ENCODE results near the gene ZNF467.

The ZNF467 gene

DNA sequence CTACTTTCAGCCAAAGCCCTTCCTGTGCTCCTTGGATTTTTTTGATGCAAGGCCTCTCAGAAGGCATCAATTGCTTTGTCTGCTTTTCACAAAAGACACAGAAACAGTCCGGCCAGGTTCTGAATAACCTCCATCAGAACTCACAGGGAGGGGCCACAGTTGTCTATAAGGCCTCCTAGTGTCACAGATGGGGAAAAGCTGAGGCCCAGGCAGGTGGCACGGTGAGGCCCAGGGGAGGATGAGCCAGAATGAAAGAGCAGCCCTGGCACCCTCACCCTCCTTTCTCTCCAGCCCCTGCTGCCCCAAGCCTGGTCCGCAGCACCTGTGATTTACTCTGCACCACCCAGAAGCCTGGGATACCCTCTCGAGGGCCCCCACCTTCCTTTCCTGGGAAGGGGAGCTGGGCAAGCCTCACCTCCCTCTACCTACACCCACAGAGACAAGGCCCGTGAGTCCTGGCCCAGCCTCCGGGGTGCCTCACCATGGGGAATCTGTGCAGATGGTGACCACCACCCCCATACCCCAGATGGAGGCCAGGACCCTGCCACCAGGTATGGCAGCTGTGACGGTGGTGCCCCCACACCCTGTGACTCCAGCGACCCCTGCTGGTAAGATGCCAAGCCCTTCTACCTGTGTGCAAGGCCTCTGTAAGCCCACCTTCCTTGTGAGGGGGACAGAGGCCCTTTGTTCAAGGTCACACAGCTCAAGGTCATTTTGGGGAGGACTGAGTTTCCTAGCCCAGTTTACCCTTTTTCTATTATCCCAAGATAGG is 26.2 kb upstream of the ZNF467 start:
- no peak for DNase-seq (ENCODE audit: extremely low read depth, low read depth)
- TF ChIP-seq, protein P1, sequence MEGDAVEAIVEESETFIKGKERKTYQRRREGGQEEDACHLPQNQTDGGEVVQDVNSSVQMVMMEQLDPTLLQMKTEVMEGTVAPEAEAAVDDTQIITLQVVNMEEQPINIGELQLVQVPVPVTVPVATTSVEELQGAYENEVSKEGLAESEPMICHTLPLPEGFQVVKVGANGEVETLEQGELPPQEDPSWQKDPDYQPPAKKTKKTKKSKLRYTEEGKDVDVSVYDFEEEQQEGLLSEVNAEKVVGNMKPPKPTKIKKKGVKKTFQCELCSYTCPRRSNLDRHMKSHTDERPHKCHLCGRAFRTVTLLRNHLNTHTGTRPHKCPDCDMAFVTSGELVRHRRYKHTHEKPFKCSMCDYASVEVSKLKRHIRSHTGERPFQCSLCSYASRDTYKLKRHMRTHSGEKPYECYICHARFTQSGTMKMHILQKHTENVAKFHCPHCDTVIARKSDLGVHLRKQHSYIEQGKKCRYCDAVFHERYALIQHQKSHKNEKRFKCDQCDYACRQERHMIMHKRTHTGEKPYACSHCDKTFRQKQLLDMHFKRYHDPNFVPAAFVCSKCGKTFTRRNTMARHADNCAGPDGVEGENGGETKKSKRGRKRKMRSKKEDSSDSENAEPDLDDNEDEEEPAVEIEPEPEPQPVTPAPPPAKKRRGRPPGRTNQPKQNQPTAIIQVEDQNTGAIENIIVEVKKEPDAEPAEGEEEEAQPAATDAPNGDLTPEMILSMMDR (IDR thresholded peaks at IDR 0.05; ENCODE audit: low read depth, low read length), result no peak; the same call in 1 of the 2 replicates

DNA sequence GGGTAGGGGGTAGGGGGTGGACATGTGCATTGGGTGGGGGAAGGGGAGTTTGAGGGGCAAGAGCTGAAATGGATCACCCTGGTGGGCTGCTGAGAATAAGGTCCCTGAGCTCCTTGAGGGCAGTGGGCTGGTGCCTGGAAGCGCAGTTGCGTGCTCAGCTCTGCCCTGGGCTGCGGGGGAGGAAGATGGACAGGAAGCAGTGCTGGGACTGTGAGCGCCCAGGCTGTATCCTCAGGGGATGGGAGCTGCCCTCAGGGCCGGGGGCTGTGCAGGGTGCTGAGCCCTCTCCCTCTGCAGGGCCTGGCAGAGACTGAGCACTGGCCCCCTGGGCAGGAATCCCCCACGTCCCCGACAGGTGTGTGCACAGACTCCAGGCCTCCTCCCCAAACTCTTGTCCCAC is 24.4 kb upstream of the ZNF467 start:
- TF ChIP-seq, protein P1 (IDR thresholded peaks at IDR 0.05; ENCODE audit: low read depth, low read length), result no peak

DNA sequence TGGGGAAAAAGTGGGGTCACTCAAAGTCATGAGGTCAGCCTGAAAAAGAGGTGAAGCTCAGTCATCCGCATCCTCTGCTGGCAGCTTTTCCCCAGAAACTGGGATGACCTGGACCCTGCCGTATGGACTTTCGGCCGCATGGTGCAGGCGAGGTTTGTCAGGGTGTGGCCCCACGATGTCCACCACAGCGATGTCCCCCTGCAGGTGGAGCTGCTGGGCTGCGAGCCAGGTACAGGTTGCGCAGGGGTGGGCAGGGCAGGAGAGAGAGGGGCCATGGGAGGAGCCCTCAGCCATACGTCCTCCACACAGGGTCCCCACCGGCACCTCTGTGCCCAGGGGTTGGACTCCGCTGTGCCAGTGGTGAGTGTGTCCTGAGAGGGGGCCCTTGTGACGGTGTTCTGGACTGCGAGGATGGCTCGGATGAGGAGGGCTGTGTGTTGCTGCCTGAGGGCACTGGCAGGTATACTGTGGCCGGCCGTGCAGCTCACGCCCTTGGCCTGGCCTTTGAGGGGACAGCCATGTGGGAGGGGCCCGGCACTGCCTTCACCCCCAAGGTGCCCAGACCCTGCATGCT is 23.0 kb upstream of the ZNF467 start:
- TF ChIP-seq, protein P1 (IDR thresholded peaks at IDR 0.05; ENCODE audit: low read depth, low read length), result no peak

More for the DNA sequence above, 24.4 kb upstream of the ZNF467 start:
- no peak for DNase-seq (ENCODE audit: extremely low read depth, low read depth)

DNA sequence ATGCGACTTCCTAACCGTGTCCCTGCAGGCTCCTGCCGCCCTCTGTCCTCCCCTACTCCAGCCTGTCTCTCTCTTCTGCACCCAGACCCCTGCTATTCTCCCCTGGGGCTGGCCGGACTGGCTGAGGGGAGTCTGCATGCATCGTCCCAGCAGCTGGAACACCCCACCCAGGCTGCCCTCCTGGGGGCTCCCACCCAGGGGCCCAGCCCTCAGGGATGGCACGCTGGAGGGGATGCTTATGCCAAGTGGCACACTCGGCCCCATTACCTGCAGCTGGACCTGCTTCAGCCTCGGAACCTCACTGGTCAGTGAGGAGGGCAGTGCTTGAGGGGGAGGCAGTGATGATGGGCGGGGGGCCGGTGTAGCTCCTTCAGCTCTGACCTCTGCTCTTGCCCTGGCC is 21.7 kb upstream of the ZNF467 start:
- TF ChIP-seq, protein P1 (IDR thresholded peaks at IDR 0.05; ENCODE audit: low read depth, low read length), result no peak

More for the DNA sequence above, 23.0 kb upstream of the ZNF467 start:
- no peak for DNase-seq (ENCODE audit: extremely low read depth, low read depth)

DNA sequence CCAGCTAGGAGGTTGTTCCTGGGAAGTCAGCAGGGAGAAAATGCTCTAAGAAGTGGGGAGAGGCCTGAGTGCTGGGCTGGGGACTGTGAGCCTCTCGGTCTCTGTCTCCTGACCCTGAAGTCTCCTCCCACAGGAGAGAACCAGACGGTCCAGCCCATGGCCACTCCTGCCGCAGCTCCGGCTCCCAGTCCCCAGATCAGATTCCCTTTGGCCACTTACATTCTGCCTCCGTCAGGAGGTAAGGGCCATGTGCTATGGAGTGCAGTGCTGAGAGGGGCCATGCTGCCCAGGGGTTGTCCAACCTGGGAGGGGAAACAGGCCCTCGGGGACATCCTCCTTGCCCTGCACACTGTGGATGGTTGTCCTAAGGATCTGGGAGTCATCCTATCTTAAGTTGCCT is 21.3 kb upstream of the ZNF467 start:
- DNase-seq (ENCODE audit: extremely low read depth, low read depth), result no peak

More for the DNA sequence above, 21.7 kb upstream of the ZNF467 start:
- DNase-seq (ENCODE audit: extremely low read depth, low read depth), result no peak

DNA sequence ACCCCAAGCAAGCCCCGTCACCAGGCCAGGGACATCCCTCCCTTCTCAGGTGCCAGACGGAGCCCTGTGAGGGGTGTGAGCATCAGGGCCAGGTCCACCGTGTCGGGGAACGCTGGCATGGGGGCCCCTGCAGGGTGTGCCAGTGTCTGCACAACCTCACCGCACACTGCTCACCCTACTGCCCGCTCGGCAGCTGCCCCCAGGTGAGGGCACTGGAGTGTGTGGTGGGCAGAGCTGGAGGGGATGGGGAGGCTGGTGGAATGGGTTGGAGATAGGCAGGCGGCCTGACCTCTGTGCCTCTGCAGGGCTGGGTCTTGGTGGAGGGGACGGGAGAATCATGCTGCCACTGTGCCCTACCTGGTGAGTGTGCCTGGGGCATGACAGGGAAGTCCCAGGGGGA is 19.9 kb upstream of the ZNF467 start:
- no peak for DNase-seq (ENCODE audit: extremely low read depth, low read depth)
- TF ChIP-seq, protein P1 (IDR thresholded peaks at IDR 0.05; ENCODE audit: low read depth, low read length), result no peak

More for the DNA sequence above, 21.3 kb upstream of the ZNF467 start:
- TF ChIP-seq, protein P1 (IDR thresholded peaks at IDR 0.05; ENCODE audit: low read depth, low read length), result no peak

DNA sequence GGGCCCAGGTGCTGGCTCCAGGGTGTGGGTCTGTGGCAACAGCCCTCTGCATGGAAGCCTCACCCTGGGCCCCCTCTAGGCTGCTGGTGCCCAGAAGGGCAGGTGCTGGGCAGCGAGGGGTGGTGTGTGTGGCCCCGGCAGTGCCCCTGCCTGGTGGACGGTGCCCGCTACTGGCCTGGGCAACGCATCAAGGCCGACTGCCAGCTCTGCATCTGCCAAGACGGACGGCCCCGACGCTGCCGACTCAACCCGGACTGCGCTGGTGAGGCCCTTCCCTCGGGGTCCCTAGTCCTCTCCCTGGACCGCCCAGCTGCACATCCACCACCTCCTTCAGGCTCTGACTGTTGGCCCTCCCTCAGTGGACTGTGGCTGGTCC is 18.8 kb upstream of the ZNF467 start:
- DNase-seq (ENCODE audit: extremely low read depth, low read depth), result no peak
- TF ChIP-seq, protein P1 (IDR thresholded peaks at IDR 0.05; ENCODE audit: low read depth, low read length), result no peak

Measured in AG09319 (cell line).